ENCODE results near the gene TMTC4. TPM values are rescaled to one million over a fixed set of nuclear protein-coding genes. Genes with fewer than 3 reads are reported as not detected.
"Not testable (repeated sequence)": the region's sequence is repeated elsewhere in the genome, so short reads cannot be mapped to it uniquely, and the experiment has no call there.

TMTC4 gene
- total RNA-seq, 1 donor from 2014 or later: 59.4 TPM

- no peaks in the 10 kb centered on the region for H3K9me3 Mint-ChIP-seq
- no peak for DNase-seq (ENCODE audit: low spot score)
- no peaks in the 10 kb centered on the region for H3K4me1 ChIP-seq
- no peak for TF ChIP-seq CTCF (IDR thresholded peaks at IDR 0.05)
- TF ChIP-seq EZH2 (IDR thresholded peaks at IDR 0.05): no peak
- no peak for TF ChIP-seq EZH2phosphoT487 (IDR thresholded peaks at IDR 0.05)
- H3F3A ChIP-seq (ENCODE audit: low read depth): no peaks in the 10 kb centered on the region
- peaks cover under 1% of the 10 kb centered on the region for H3K27me3 Mint-ChIP-seq (ENCODE audit: insufficient read depth, low read depth)
- no peak overlapping the region for H3K4me3 ChIP-seq
- H3K4me3 Mint-ChIP-seq: no peak overlapping the region
- H3K4me1 Mint-ChIP-seq: no peaks in the 10 kb centered on the region
- H3K27ac ChIP-seq: no peak overlapping the region
- no peaks in the 10 kb centered on the region for H4K20me1 ChIP-seq (ENCODE audit: low read depth)
- H3K9me3 ChIP-seq (ENCODE audit: low read depth): no peaks in the 10 kb centered on the region
- H3K4me2 ChIP-seq: no peak overlapping the region
- no peaks in the 10 kb centered on the region for H3K36me3 ChIP-seq
- no peak overlapping the region for H3K27ac Mint-ChIP-seq
- H2AFZ ChIP-seq (replicated peaks): peak overlapping the region; percentile 68
- no peak overlapping the region for H3K9ac ChIP-seq
- no peaks in the 10 kb centered on the region for H3K27me3 ChIP-seq
- H3K36me3 Mint-ChIP-seq: no peaks in the 10 kb centered on the region
- H3K79me2 ChIP-seq (ENCODE audit: low read depth): no peaks in the 10 kb centered on the region
Observed at GRCh38 chr13:100707818-100708740, 33.5 kb upstream of the TMTC4 start.

GRCh38 chr13:100698331-100698730 is 23.7 kb upstream of the TMTC4 start:
- H3K27me3 Mint-ChIP-seq (ENCODE audit: insufficient read depth, low read depth); H4K20me1 ChIP-seq (ENCODE audit: low read depth); H3K36me3 Mint-ChIP-seq; H3K79me2 ChIP-seq (ENCODE audit: low read depth); H3K4me3 Mint-ChIP-seq; DNase-seq (ENCODE audit: low spot score); H3K4me1 Mint-ChIP-seq; H3K36me3 ChIP-seq; H3K27ac Mint-ChIP-seq; H3K9me3 Mint-ChIP-seq; H3F3A ChIP-seq (ENCODE audit: low read depth); H3K27ac ChIP-seq; H2AFZ ChIP-seq (replicated peaks); H3K4me3 ChIP-seq; H3K4me1 ChIP-seq; H3K27me3 ChIP-seq; H3K9me3 ChIP-seq (ENCODE audit: low read depth); H3K4me2 ChIP-seq; H3K9ac ChIP-seq: not testable (repeated sequence)

- no peaks in the 10 kb centered on the region for H3K9me3 ChIP-seq (ENCODE audit: low read depth)
- no peak overlapping the region for H3K27ac ChIP-seq
- no peak overlapping the region for H3K9ac ChIP-seq
- H3K4me2 ChIP-seq: no peak overlapping the region
- H3K4me1 ChIP-seq: no peaks in the 10 kb centered on the region
- peaks cover 16% of the 10 kb centered on the region for H3K9me3 Mint-ChIP-seq
- peaks cover 2% of the 10 kb centered on the region for H3K36me3 Mint-ChIP-seq
- peak overlapping the region; percentile 67 for H2AFZ ChIP-seq (replicated peaks)
- no peaks in the 10 kb centered on the region for H3K27me3 Mint-ChIP-seq (ENCODE audit: insufficient read depth, low read depth)
- no peak overlapping the region for H3K4me3 Mint-ChIP-seq
- H4K20me1 ChIP-seq (ENCODE audit: low read depth): no peaks in the 10 kb centered on the region
- H3K79me2 ChIP-seq (ENCODE audit: low read depth): no peaks in the 10 kb centered on the region
- no peaks in the 10 kb centered on the region for H3K27me3 ChIP-seq
- no peaks in the 10 kb centered on the region for H3F3A ChIP-seq (ENCODE audit: low read depth)
- TF ChIP-seq EZH2 (IDR thresholded peaks at IDR 0.05): no peak
- no peak for TF ChIP-seq CTCF (IDR thresholded peaks at IDR 0.05)
- no peak for TF ChIP-seq EZH2phosphoT487 (IDR thresholded peaks at IDR 0.05)
- no peaks in the 10 kb centered on the region for H3K36me3 ChIP-seq
- DNase-seq (ENCODE audit: low spot score): no peak
- no peak overlapping the region for H3K4me3 ChIP-seq
- no peak overlapping the region for H3K27ac Mint-ChIP-seq
- peaks cover 7% of the 10 kb centered on the region for H3K4me1 Mint-ChIP-seq
Observed at GRCh38 chr13:100695509-100695773, 20.8 kb upstream of the TMTC4 start.

GRCh38 chr13:100694722-100695508 is 20.3 kb upstream of the TMTC4 start:
- H3K4me3 Mint-ChIP-seq: no peak overlapping the region
- H3K27me3 ChIP-seq: no peaks in the 10 kb centered on the region
- DNase-seq (ENCODE audit: low spot score): peak; percentile 77
- H3K27ac ChIP-seq: no peak overlapping the region
- no peaks in the 10 kb centered on the region for H3F3A ChIP-seq (ENCODE audit: low read depth)
- no peak overlapping the region for H3K27ac Mint-ChIP-seq
- TF ChIP-seq CTCF (IDR thresholded peaks at IDR 0.05) (peak; percentile 71), EZH2 (IDR thresholded peaks at IDR 0.05) (no peak)
- H3K9me3 Mint-ChIP-seq: peaks cover 17% of the 10 kb centered on the region
- no peaks in the 10 kb centered on the region for H3K9me3 ChIP-seq (ENCODE audit: low read depth)
- H3K4me1 ChIP-seq: no peaks in the 10 kb centered on the region
- no peaks in the 10 kb centered on the region for H3K36me3 ChIP-seq
- no peaks in the 10 kb centered on the region for H4K20me1 ChIP-seq (ENCODE audit: low read depth)
- no peak overlapping the region for H3K4me2 ChIP-seq
- peaks cover 7% of the 10 kb centered on the region for H3K4me1 Mint-ChIP-seq
- no peaks in the 10 kb centered on the region for H3K79me2 ChIP-seq (ENCODE audit: low read depth)
- H2AFZ ChIP-seq (replicated peaks): peak overlapping the region; percentile 67
- peaks cover 2% of the 10 kb centered on the region for H3K36me3 Mint-ChIP-seq
- H3K9ac ChIP-seq: no peak overlapping the region
- no peaks in the 10 kb centered on the region for H3K27me3 Mint-ChIP-seq (ENCODE audit: insufficient read depth, low read depth)
- H3K4me3 ChIP-seq: no peak overlapping the region
